Non-pigmented ciliary epithelial cell (primary cell): ENCODE measurements around the gene P2RX4.
"Not testable (repeated sequence)": the region's sequence is repeated elsewhere in the genome, so short reads cannot be mapped to it uniquely, and the experiment has no call there.

ENCODE experiments used
- DNase-seq: peaks from one replicate; pipeline ENCODE4 v3.0.0-alpha.2; 2010; ENCODE audit warnings: low read depth

The P2RX4 gene

DNA sequence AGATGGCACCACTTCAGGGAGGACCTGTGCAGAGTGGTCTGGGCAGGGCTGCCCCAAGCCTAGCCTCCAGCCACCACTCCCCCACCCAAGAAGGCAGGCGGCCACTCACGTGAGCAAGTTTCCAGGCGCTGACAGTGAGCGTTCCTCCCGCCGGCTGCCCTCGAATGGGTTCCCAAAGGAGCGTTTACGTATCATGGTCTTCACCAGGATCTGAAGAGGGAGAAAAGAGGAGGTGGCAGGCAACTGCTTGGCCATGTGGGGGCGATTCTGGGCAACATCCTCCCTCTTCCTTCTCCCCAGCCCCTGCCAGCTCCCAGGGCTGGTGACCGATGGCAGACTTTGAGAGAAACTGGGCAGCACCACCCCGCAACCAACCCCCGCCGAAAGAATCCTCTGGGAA, 35.1 kb downstream of the P2RX4 start:
- no peak for DNase-seq

GRCh38 chr12:121245951-121246350, 36.0 kb downstream of the P2RX4 start:
- no peak for DNase-seq

GRCh38 chr12:121246893-121247557, 37.1 kb downstream of the P2RX4 start:
- DNase-seq, result no peak

DNA sequence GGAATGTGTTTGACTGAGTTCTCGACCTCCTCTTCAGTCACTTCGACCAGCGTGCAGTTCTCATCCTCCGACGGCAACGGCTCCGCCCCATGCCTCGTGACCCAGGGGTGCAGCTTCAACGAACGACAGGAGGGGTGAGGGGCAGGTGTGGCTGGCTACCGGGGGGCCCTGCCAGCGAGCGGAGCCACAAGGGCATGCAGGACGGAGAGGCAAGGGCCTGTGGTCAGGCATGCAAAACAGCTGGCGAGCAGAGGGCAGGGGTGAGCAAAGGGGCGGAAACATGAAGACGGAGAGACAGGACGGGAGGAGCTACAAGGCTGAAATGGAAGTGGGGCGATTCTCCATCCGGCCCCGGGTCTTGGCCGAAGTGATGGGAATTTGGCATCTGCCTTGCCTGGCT, 38.7 kb downstream of the P2RX4 start:
- DNase-seq, result no peak

- DNase-seq, result no peak
These were observed 40.4 kb downstream of the P2RX4 start for GRCh38 chr12:121250359-121250758.

DNA sequence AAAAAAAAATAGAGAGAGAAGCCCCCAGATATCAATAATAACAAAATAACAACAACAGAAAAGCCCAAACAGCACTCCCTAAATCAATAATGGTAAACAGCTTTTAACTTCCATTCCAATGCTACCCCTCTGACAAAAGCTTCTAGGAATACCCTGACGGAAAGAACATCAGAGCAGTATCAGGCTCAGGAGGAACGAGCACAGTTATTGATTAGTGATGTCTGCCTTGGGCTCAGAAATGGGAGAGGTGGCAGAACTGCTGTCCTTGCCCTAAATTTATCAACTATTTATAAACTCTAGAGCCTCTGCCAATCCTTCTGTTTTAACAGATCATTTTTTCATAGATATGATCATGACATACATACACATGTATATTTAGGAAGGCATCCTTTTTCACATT, 41.9 kb downstream of the P2RX4 start:
- DNase-seq, result no peak

GRCh38 chr12:121252712-121253345, 42.9 kb downstream of the P2RX4 start:
- DNase-seq, result no peak

DNA sequence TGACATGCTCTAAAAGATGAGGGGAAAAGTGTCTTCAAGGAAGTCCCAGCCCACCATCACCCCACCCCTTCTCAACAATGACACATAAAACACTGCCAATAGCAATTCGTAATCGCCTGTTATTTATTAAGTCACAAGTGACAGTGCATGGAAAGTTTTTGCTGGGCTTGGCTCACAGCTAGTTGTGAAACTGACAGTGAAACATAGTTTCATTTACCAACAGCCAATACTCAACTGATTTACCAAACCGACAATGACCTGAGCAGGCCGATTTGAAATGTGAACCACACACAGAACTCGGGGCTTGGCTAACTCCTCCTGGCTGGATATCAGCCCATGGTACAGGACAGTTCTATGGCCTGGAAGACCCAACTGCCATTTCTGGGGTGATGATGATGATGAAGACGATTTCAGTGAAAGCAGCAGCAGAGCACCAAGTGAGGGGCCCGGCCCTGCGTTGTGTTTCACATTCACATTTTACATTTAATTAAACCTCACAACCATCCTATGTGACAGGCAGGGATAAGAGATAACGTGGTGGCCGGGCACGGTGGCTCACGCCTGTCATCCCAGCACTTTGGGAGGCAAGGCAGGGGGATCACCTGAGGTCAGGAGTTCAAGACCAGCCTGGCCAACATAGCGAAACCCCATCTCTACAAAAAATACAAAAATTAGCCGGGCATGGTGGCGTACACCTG, 43.9 kb downstream of the P2RX4 start:
- no peak for DNase-seq

DNA sequence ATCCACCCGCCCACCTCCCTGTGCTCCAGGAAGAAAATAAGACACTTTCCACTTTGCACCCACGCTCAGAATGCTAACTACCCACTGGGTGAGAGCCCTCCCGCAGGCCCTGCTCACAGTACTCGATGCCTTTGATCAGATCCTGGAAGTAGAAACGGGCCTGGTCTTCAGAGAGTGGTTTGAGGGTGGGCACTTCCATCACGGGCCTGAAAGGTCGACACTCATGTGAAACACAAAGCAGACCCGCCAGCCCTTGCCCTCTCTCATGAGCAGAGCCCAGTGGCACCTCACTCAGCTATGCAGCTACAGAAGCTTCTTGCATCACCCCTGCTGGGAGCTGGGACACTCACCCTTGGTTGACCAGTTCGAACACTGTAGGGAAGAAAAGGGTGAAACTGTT, 45.5 kb downstream of the P2RX4 start:
- DNase-seq, result no peak

GRCh38 chr12:121257704-121258449, 47.9 kb downstream of the P2RX4 start:
- DNase-seq, result not testable (repeated sequence)

DNA sequence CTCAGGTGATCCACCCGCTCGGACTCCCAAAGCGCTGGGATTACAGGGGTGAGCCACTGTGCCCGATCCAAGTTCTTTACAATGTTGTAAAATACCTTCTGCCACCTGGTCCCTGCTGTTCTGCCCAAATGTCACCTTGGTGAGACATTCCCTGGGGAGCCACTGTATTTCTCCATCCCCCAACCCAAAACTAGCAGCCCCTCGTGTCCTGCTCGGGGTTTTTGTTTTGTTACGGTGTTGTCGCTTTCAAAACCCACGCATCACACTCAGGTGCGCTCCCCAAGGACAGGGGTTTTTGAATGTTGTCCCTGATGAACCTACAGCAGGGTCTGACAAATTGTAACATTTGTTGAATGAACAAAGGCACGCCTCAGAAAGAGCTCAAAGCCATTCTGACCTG, 49.1 kb downstream of the P2RX4 start:
- DNase-seq, result no peak

DNA sequence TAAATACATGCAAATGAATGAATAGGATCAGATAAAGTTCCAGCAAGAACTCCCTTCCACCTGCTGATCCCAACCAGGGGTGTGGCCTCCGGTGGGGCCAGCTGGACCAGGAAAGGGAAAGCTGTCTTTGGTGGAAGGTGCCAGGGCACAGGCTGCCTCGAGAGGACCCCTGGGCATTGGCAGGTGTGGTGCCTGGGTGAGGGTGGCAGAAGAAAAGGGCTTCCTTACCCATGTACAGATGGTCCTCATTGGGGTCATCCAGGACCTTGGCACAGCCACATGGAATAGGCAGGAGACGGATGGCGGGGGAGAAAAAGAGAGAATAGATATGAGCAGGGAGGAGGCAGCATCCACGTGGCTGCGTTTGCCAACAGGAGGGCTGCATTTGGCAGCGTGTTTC, 50.2 kb downstream of the P2RX4 start:
- DNase-seq, result no peak

DNA sequence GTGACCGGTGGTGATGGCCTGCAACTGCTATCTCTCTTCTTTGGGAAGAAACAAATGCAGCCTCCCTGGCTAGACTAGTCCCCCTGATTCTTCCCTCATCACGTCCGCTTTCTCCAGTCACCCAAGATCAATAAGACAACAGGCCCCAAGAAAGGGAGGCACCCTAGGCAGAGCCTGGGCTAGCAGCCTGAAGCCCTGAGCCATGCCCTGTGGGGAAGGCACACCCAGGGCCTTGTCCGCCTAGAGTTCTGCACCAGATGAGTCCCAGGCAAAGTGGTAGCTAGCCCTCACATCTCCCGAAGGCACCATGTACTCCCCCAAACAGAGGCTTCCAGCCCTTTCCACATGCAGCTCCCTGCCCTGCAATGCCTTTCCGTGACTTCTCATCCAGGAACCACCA, 51.5 kb downstream of the P2RX4 start:
- no peak for DNase-seq

DNA sequence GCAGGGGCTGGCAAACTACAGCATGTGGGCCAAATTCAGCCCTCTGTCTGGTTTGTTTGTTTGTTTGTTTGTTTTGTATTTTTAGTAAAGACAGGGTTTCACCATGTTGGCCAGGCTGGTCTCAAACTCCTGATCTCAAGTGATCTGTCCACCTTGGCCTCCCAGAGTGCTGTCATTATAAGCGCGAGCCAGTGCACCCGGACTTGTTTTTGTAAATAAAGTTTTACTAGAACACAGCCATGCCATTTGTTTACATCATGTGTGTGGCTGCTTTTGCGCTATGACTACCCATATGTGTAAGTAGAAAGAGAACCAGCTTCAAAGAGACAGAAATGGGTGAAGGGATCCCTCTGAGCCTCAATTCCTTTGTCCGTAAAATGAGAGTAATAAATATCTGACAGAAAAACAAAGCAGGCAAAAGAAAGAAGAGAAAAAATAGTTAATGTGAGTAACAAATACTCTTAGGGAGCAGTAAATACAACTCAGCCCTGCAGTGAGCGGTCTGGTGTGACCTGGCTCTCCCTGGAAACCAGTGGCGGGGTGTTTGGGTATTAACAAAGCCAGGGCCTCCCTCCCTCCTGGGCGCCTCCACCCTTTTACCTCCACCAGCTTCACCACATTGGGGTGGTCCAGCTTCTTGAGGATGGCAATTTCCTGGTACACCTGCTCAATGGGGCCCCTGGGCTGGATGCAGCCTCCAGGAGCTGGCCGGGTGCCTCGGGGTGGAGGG, 53.4 kb downstream of the P2RX4 start:
- DNase-seq, result no peak

GRCh38 chr12:121264135-121264534, 54.2 kb downstream of the P2RX4 start:
- no peak for DNase-seq

GRCh38 chr12:121264951-121265515, 55.1 kb downstream of the P2RX4 start:
- DNase-seq, result no peak

DNA sequence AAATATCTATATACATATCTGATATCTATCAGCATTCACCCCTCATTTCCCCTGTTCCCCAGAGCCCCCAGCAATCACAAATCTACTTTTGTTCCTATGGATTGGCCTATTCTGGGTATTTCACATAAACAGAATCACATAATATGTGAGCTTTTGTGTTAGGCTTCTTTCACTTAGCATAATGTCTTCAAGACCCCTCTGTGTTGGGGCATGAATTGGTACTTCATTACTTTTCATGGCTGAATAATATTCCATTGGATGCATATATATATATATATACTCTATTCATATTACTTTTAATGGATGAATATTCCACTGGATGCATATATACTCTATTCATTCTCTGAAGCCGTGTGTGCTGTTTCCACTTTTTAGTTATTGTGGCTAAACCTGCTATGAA, 57.9 kb downstream of the P2RX4 start:
- no peak for DNase-seq

GRCh38 chr12:121273364-121273896, 63.5 kb downstream of the P2RX4 start:
- DNase-seq, result no peak

- DNase-seq, result no peak
These were observed 64.3 kb downstream of the P2RX4 start for GRCh38 chr12:121274036-121274763.

GRCh38 chr12:121277374-121277759, 67.4 kb downstream of the P2RX4 start:
- no peak for DNase-seq
